HG03354 (cell line): ENCODE measurements around the gene PLEKHH3.

Experiments used
- ATAC-seq: cut with Tn5 transposase; IDR thresholded peaks from one replicate; pipeline ENCODE4 v1.9.1; 2021; ENCODE audit warnings: mild to moderate bottlenecking; ENCODE audit not compliant: unreplicated experiment, poor library complexity, severe bottlenecking

Gene PLEKHH3

GRCh38 chr17:42687707-42688320 lies 11.0 kb upstream of the PLEKHH3 start:
- ATAC-seq, result no peak

GRCh38 chr17:42686520-42687128 lies 9.8 kb upstream of the PLEKHH3 start:
- no peak for ATAC-seq

- ATAC-seq, result no peak
Measured at GRCh38 chr17:42685831-42686230, 9.0 kb upstream of the PLEKHH3 start.

GRCh38 chr17:42684929-42685556 lies 8.2 kb upstream of the PLEKHH3 start:
- no peak for ATAC-seq

- no peak for ATAC-seq
Measured at GRCh38 chr17:42683407-42684034, 6.7 kb upstream of the PLEKHH3 start.

GRCh38 chr17:42682722-42683403 lies 6.1 kb upstream of the PLEKHH3 start:
- no peak for ATAC-seq

- no peak for ATAC-seq
Measured at GRCh38 chr17:42681976-42682721, 5.4 kb upstream of the PLEKHH3 start, which contains the start of gene CNTNAP1. CNTNAP1 (plus strand) TSS chr17:42682531; CDS start chr17:42682830, 299 bp downstream.

- ATAC-seq, result no peak
Measured at GRCh38 chr17:42680331-42680808, 3.6 kb upstream of the PLEKHH3 start.

GRCh38 chr17:42679492-42680330 lies 2.9 kb upstream of the PLEKHH3 start:
- ATAC-seq, result peak; percentile 21

GRCh38 chr17:42678951-42679491 lies 2.2 kb upstream of the PLEKHH3 start:
- no peak for ATAC-seq

GRCh38 chr17:42677921-42678781 lies 1.4 kb upstream of the PLEKHH3 start:
- peak; percentile 22 for ATAC-seq

GRCh38 chr17:42677012-42677857 lies 441 bp upstream of the PLEKHH3 start:
- ATAC-seq, result peak; percentile 67

GRCh38 chr17:42675965-42676423 lies 800 bp downstream of the PLEKHH3 start:
- ATAC-seq, result no peak

- no peak for ATAC-seq
Measured at GRCh38 chr17:42675348-42675964, 1.3 kb downstream of the PLEKHH3 start.

- no peak for ATAC-seq
Measured at GRCh38 chr17:42674755-42675347, 1.9 kb downstream of the PLEKHH3 start.
